IPS DF 6.9 (cell line): ENCODE data around the gene KLHDC8A.

Source experiments
- DNase-seq: peaks from one replicate; pipeline ENCODE4 v3.0.0-alpha.2; 2013; ENCODE audit warnings: low read depth, low spot score
- H3K27ac ChIP-seq: one replicate; pipeline ENCODE4 v1.5.1; 2013; ENCODE audit warnings: low read length, control low read depth
- H3K27me3 ChIP-seq: 2 replicates; pipeline ENCODE4 v1.6.1; 2013; ENCODE audit warnings: mild to moderate bottlenecking, low read length; ENCODE audit not compliant: control insufficient read depth, insufficient read depth
- H3K36me3 ChIP-seq: 2 replicates; pipeline ENCODE4 v1.6.1; 2013; ENCODE audit warnings: low read length; ENCODE audit not compliant: control insufficient read depth, insufficient read depth
- H3K4me1 ChIP-seq: 2 replicates; pipeline ENCODE4 v1.6.1; 2013; ENCODE audit warnings: low read length; ENCODE audit not compliant: control insufficient read depth, insufficient read depth
- H3K4me3 ChIP-seq: 2 replicates; pipeline ENCODE4 v1.5.1; 2013; ENCODE audit warnings: mild to moderate bottlenecking, low read length
- H3K9me3 ChIP-seq: 2 replicates; pipeline ENCODE4 v1.6.1; 2013; ENCODE audit warnings: low read length, inconsistent platforms; ENCODE audit not compliant: control insufficient read depth, insufficient read depth
- WGBS: extraction: QIAGEN DNeasy Blood & Tissue Kit; methylation state at CpG from one replicate; pipeline ENCODE4 v1.1.7; 2013; ENCODE audit warnings: mixed read lengths, missing lambda C conversion rate; ENCODE audit not compliant: insufficient read length, insufficient coverage; 5-methylcytosine and 5-hydroxymethylcytosine counted together

Gene KLHDC8A

DNA sequence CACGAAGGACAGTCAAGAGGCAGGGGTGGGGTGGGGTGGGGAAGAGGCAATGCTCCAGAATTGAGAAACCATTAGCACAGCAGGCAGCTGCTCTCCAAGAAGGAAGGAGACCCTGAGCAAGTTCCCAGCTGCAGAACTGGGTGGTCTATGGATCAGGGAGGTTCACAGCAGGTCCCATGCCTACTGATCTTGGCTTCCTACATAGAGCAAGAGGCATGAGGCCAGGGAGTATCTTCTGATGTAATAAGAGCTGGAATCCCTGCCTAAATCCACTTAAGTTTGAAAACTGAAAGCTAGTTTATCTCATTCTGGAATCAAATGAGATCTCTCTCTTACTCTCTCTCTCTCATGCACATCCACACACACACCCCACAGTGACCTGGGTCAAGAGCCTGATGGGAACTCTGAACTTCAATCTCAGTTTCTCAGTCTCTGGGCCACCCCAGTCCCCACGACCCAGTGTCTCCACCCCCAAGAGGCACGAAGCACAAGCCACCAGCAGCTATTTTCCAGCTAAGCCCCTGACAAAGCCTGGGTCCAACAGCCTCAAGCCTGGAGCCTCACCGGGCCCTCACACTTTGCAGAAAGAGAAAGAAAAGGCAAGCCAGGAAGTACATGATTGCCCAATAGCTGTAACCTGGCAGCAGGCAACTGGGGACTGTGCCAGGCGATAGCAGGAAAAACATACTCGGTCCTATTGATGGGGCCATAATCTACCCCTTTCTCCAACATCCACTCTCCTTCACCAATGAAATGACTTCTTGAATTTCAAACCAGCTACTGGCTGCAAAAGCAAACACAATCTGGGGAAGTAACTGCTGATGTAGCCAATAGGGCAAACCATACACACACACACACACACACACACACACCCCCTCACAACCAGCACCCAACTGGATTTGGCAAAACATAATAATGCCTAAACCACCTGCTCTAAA is 37.4 kb downstream of the KLHDC8A start:
- H3K27me3 ChIP-seq = no peaks in the 10 kb centered on the region
- no peak for DNase-seq
- no peaks in the 10 kb centered on the region for H3K36me3 ChIP-seq
- no peaks in the 10 kb centered on the region for H3K9me3 ChIP-seq
- no peak overlapping the region for H3K27ac ChIP-seq
- no peak overlapping the region for H3K4me3 ChIP-seq
- WGBS = no CpG with 5 or more reads among the region's 6 CpGs
- H3K4me1 ChIP-seq = peaks cover 22% of the 10 kb centered on the region

GRCh38 chr1:205318231-205318991 is 38.3 kb downstream of the KLHDC8A start:
- no peak for DNase-seq
- Histone ChIP-seq H3K27me3 (no peaks in the 10 kb centered on the region), H3K4me1 (peaks cover 22% of the 10 kb centered on the region), H3K9me3 (no peaks in the 10 kb centered on the region), H3K27ac (no peak overlapping the region), H3K4me3 (no peak overlapping the region), H3K36me3 (no peaks in the 10 kb centered on the region)
- no CpG with 5 or more reads among the region's 6 CpGs for WGBS

DNA sequence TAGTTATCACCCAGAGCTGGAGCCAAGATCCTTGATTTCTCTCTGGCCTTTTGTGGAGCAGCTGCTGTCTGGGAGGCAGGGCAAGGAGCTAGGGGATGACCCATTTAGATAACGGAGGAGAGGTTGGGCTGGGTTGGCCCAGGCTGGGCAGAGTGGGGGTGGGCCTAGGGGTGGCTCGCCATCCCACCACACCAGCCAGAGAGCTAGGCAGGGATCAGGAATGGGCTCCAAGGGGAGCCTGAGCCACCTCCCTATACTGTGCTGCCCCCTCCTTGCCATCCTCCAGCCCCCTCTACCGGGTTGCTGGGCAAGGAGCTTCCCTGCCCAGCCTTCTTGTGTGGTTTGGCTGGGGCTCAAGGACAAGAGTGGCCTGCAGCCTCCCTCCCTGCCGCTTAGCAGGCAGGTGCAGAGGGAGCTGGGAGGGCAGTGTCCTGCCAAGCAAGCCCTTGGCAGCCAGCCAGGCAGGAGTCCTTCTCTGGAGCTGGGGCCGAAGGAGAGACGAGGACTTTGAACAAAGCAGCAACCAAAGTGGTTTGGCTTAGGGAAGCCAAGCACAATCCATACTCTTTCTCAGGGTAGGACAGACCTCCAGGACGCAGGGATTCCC is 39.3 kb downstream of the KLHDC8A start:
- peaks cover 26% of the 10 kb centered on the region for H3K4me1 ChIP-seq
- no CpG with 5 or more reads among the region's 7 CpGs for WGBS
- H3K36me3 ChIP-seq = no peaks in the 10 kb centered on the region
- H3K4me3 ChIP-seq = no peak overlapping the region
- no peak overlapping the region for H3K27ac ChIP-seq
- no peaks in the 10 kb centered on the region for H3K27me3 ChIP-seq
- DNase-seq = no peak
- H3K9me3 ChIP-seq = no peaks in the 10 kb centered on the region

GRCh38 chr1:205316161-205316566 is 40.6 kb downstream of the KLHDC8A start:
- Histone ChIP-seq H3K9me3 (no peaks in the 10 kb centered on the region), H3K4me3 (no peak overlapping the region), H3K27ac (no peak overlapping the region), H3K36me3 (peaks cover under 1% of the 10 kb centered on the region; the same call in 1 of the 2 replicates), H3K27me3 (no peaks in the 10 kb centered on the region), H3K4me1 (peaks cover 26% of the 10 kb centered on the region)
- DNase-seq = no peak
- no CpG with 5 or more reads among the region's 2 CpGs for WGBS

DNA sequence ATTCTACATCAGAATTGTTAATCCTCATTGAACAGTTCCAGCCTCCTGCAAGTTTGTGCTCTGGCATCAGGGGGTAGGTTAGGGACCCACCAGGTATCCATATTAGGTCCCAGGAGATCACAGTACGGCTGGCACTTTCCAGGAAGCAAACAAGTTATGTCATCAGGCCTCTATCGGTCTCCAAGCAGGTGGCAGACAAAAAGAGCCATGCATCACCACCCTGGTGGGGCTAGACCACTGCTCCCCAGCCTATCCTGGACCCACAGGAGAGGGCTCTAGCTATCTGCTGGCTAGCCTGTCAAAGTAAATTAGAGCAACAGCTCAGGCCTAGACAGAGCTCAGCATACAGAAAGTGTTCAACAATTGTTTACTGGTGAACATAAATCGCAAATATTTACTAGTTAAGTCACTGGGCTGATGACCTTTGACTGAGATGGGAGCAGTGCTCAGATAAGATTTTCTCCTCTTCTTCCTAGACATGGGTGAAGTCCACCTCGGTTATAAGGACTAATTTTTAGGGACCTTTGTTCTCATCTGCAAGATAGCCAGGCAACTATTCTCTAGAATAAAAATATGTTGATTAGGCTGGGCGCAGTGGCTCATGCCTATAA is 41.6 kb downstream of the KLHDC8A start:
- no peak for DNase-seq
- Histone ChIP-seq H3K9me3 (no peaks in the 10 kb centered on the region), H3K27ac (no peak overlapping the region), H3K4me1 (peaks cover 25% of the 10 kb centered on the region), H3K36me3 (peaks cover 10% of the 10 kb centered on the region; the same call in 1 of the 2 replicates), H3K27me3 (no peaks in the 10 kb centered on the region), H3K4me3 (no peak overlapping the region)
- WGBS = no CpG with 5 or more reads among the region's 5 CpGs

DNA sequence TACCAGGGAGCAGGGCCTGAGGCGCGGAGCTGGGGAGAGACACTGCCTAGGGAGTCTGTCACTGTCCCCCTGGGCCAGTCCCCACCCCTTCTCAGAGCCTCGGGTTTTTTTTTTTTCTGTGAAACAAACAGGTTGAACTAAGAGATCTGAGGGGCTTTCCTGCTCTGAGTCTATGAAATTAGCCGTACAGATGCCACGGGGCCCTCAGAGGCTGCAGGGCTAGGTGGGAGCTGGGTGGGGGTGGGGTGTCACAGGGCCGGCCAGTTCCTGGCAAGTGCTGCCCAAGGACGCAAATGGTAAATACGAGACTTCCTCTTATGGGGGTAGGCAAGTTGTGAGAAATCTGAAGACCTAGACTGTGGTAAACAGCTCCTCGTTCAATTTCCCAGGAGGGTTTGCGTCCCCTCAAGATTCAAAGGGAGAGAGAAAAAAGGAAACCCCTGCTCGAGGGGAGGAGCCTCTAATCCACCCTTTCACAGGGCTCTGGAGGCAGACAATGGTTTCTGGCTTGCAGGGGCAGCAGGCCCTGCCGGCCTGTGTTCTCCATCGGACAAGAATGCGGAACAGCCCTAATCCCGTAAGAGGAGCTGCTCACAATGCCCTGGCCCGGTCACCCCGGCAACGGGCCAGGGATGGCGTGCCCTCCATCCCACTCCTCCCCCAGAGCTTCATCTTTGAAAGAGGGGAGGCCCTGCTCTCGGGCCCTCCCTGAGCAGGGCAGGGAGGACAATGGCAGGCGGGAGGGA is 43.0 kb downstream of the KLHDC8A start:
- no CpG with 5 or more reads among the region's 21 CpGs for WGBS
- H3K4me1 ChIP-seq = peaks cover 22% of the 10 kb centered on the region
- H3K27me3 ChIP-seq = no peaks in the 10 kb centered on the region
- H3K4me3 ChIP-seq = no peak overlapping the region
- no peaks in the 10 kb centered on the region for H3K9me3 ChIP-seq
- no peak overlapping the region for H3K27ac ChIP-seq
- peaks cover 15% of the 10 kb centered on the region; the same call in 1 of the 2 replicates for H3K36me3 ChIP-seq
- DNase-seq = peak; percentile 72

DNA sequence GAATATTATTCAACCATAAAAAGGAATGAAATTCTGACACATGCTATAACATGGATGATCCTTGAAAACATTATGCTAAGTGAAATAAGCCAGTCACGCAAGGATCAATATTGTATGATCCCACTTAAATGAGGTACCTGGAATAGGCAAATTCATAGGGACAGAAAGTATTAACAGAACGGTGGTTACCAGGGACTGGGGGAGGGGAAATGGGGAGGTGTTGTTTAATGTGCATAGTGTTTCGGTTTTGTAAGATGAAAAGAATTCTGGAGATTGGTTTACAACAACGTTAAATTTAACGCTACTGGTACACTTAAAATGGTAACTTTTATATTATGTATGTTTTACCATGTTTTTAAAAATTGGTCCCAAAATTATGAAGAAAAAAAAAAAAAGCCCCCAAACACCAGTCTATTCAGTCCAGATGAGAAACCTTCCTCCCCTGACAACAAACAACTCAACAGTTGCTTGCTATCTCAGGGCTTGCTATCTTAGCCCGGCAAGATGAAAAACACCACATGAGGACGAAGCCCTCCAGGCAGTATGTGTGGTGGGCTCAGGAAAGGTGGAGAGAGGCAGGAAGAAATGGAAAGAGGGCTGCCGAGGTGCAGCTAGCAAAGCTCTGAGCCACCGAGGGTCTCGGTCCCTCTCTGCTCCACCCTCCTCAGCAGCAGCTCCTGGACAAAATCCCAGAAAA is 43.7 kb downstream of the KLHDC8A start:
- Histone ChIP-seq H3K36me3 (peaks cover 22% of the 10 kb centered on the region), H3K4me3 (no peak overlapping the region), H3K4me1 (peaks cover 19% of the 10 kb centered on the region), H3K27ac (no peak overlapping the region), H3K9me3 (no peaks in the 10 kb centered on the region), H3K27me3 (no peaks in the 10 kb centered on the region)
- WGBS = 100% methylated on average over 4 of the region's 10 CpGs
- no peak for DNase-seq

DNA sequence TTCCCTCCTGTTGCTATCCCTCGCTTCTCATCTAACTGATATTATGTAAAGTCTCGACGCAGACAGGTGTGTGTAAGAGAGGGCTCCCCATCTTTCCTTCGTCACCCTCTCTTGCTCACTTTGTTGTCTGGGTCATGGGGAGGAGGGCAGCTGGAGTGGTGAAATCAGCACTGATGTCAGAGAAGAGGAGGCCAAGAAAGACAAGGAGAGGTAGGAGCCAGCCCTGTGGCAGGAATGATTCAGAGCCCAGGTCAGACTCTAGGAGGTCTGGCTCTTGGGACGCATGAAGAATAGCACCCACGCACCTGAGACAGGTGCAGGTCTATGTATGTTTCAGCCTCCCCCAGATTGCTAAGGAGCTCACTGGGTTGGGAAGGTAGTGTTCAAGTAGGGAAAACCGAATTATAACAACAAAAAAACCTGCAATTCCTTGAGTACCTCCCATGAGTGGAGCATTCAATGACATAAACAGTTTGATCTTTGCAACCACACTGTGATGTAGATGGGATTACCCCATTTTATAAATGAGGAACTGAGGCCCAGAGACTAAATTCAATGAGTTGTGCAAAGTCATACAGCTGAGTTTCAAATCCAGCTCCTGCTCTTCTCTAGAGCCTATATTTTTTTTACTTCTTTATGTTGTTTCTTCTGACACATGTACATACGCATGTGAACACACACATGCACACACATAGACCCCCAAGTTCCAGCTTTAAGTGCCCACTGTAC is 45.6 kb downstream of the KLHDC8A start:
- Histone ChIP-seq H3K36me3 (peaks cover 40% of the 10 kb centered on the region), H3K27me3 (no peaks in the 10 kb centered on the region), H3K4me3 (no peak overlapping the region), H3K9me3 (no peaks in the 10 kb centered on the region), H3K4me1 (peaks cover 9% of the 10 kb centered on the region; the same call in 1 of the 2 replicates), H3K27ac (no peak overlapping the region)
- no peak for DNase-seq
- WGBS = no CpG with 5 or more reads among the region's 8 CpGs

DNA sequence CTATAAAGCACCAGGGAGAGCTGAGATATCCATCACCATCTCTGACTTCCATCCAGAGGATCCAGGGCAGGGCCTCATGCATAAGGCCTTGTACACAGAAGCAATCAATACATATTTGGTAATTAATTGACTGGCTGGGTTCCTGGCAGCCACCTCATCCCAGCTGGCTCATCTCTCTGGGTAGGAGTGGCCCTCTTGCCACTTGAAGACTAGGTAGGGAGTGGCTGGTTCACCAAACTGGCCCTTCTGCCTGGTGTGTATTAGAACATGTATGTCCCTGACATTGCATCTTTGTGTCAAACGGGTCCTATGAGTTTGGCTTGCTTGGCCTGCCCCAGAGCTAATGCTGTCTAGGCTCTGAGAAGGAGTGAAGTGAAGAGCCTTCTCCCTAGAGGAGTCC is 47.0 kb downstream of the KLHDC8A start:
- Histone ChIP-seq H3K4me3 (no peak overlapping the region), H3K27ac (no peak overlapping the region), H3K4me1 (peaks cover 4% of the 10 kb centered on the region; the same call in 1 of the 2 replicates), H3K27me3 (no peaks in the 10 kb centered on the region), H3K36me3 (peaks cover 50% of the 10 kb centered on the region), H3K9me3 (no peaks in the 10 kb centered on the region)
- no CpG with 5 or more reads among the region's 1 CpG for WGBS
- no peak for DNase-seq
